ENCODE data around the gene SRRD. TPM values are rescaled to one million over a fixed set of nuclear protein-coding genes. Genes with fewer than 3 reads are reported as not detected.
"Not testable (repeated sequence)": the region's sequence is repeated elsewhere in the genome, so short reads cannot be mapped to it uniquely, and the experiment has no call there.

SRRD gene
- total RNA-seq, 2 experiments from 2014 or later, result 23.1 to 33.0 TPM

GRCh38 chr22:26527167-26527566 is 43.5 kb downstream of the SRRD start:
- Histone ChIP-seq H3K4me3 (ENCODE audit: low read depth, low read length, poor library complexity, severe bottlenecking) (no peak overlapping the region), H3K4me2 (ENCODE audit: low read length) (no peak overlapping the region), H2AFZ (ENCODE audit: low read length) (no peak overlapping the region), H3K27ac (ENCODE audit: low read depth, low read length, poor library complexity, severe bottlenecking) (peak overlapping the region; percentile 5), H3K9me2 (ENCODE audit: insufficient read depth, low read length) (no peaks in the 10 kb centered on the region), H3K79me2 (ENCODE audit: insufficient read depth, low read depth, low read length) (no peaks in the 10 kb centered on the region), H3K4me1 (ENCODE audit: insufficient read depth, low read length, poor library complexity, severe bottlenecking) (peaks cover 26% of the 10 kb centered on the region), H4K20me1 (ENCODE audit: insufficient read depth, low read length) (no peaks in the 10 kb centered on the region), H3K9me3 (ENCODE audit: low read length) (no peaks in the 10 kb centered on the region), H3K36me3 (ENCODE audit: insufficient read depth, low read length) (peaks cover 45% of the 10 kb centered on the region; the same call in 1 of the 2 replicates)
- ChIA-PET POLR2A (interaction anchor here (1.4 kb wide), 1 partner anchor 12 kb away, joined by 3 read pairs; no protein-coding TSS in a partner anchor), CTCF (ENCODE audit: unreplicated experiment) (no interaction called here)
- no peak for DNase-seq (ENCODE audit: low spot score)
- no TSS peak for BruUV-seq (replicated peaks)
- intact Hi-C loops (cut with micrococcal nuclease; ENCODE audit: unreplicated experiment), result no loop called here
- no peak for TF ChIP-seq EZH2phosphoT487 (IDR thresholded peaks at IDR 0.05; ENCODE audit: borderline replicate concordance, low read depth, low read length)
- TF ChIP-seq CTCF (conservative IDR thresholded peaks at IDR 0.05; ENCODE audit: low read length), result no peak

- Histone ChIP-seq H3K4me3 (ENCODE audit: low read depth, low read length, poor library complexity, severe bottlenecking) (no peak overlapping the region), H2AFZ (ENCODE audit: low read length) (no peak overlapping the region), H3K9me3 (ENCODE audit: low read length) (no peaks in the 10 kb centered on the region), H3K4me2 (ENCODE audit: low read length) (peak overlapping the region; percentile 15; the same call in 1 of the 2 replicates), H3K36me3 (ENCODE audit: insufficient read depth, low read length) (peaks cover 50% of the 10 kb centered on the region; the same call in 1 of the 2 replicates), H4K20me1 (ENCODE audit: insufficient read depth, low read length) (no peaks in the 10 kb centered on the region), H3K27ac (ENCODE audit: low read depth, low read length, poor library complexity, severe bottlenecking) (peak overlapping the region; percentile 5), H3K4me1 (ENCODE audit: insufficient read depth, low read length, poor library complexity, severe bottlenecking) (peaks cover 32% of the 10 kb centered on the region), H3K79me2 (ENCODE audit: insufficient read depth, low read depth, low read length) (no peaks in the 10 kb centered on the region), H3K9me2 (ENCODE audit: insufficient read depth, low read length) (no peaks in the 10 kb centered on the region)
- TF ChIP-seq EZH2phosphoT487 (IDR thresholded peaks at IDR 0.05; ENCODE audit: borderline replicate concordance, low read depth, low read length) (no peak), CTCF (conservative IDR thresholded peaks at IDR 0.05; ENCODE audit: low read length) (no peak)
- POLR2A ChIA-PET, result interaction anchor here (1.4 kb wide), 1 partner anchor 13 kb away, joined by 3 read pairs; no protein-coding TSS in a partner anchor
- no peak for DNase-seq (ENCODE audit: low spot score)
- no TSS peak for BruUV-seq (replicated peaks)
- CTCF ChIA-PET (ENCODE audit: unreplicated experiment), result no interaction called here
- intact Hi-C loops (cut with micrococcal nuclease; ENCODE audit: unreplicated experiment), result no loop called here
Observed at GRCh38 chr22:26527574-26528465, 44.1 kb downstream of the SRRD start.

- H3K36me3 ChIP-seq (ENCODE audit: insufficient read depth, low read length), result peaks cover 50% of the 10 kb centered on the region; the same call in 1 of the 2 replicates
- H3K9me3 ChIP-seq (ENCODE audit: low read length); DNase-seq (ENCODE audit: low spot score); POLR2A ChIA-PET; H3K4me2 ChIP-seq (ENCODE audit: low read length); H3K27ac ChIP-seq (ENCODE audit: low read depth, low read length, poor library complexity, severe bottlenecking); H3K9me2 ChIP-seq (ENCODE audit: insufficient read depth, low read length); H2AFZ ChIP-seq (ENCODE audit: low read length); H3K4me3 ChIP-seq (ENCODE audit: low read depth, low read length, poor library complexity, severe bottlenecking); H4K20me1 ChIP-seq (ENCODE audit: insufficient read depth, low read length); intact Hi-C loops (cut with micrococcal nuclease; ENCODE audit: unreplicated experiment); H3K79me2 ChIP-seq (ENCODE audit: insufficient read depth, low read depth, low read length); CTCF ChIA-PET (ENCODE audit: unreplicated experiment); BruUV-seq (replicated peaks): not testable (repeated sequence)
- H3K4me1 ChIP-seq (ENCODE audit: insufficient read depth, low read length, poor library complexity, severe bottlenecking), result peaks cover 39% of the 10 kb centered on the region
Observed at GRCh38 chr22:26528518-26528917, 44.8 kb downstream of the SRRD start.

Measured in OCI-LY7 (cell line).